ENCODE data around the gene LMOD3. TPM values are rescaled to one million over a fixed set of nuclear protein-coding genes. Genes with fewer than 3 reads are reported as not detected.

Gene LMOD3
- total RNA-seq, 3 donors from 2014 or later (not counting 1 experiment from before 2014, with no cell fraction given), result not detected

GRCh38 chr3:69142090-69142489 lies 19.7 kb upstream of the LMOD3 start:
- Histone ChIP-seq H3K4me1 (ENCODE audit: control insufficient read depth, insufficient read depth, low read length) (no peaks in the 10 kb centered on the region), H3K4me3 (ENCODE audit: low read length) (no peak overlapping the region), H3K36me3 (ENCODE audit: control insufficient read depth, insufficient read depth, low read length) (no peaks in the 10 kb centered on the region), H3K27me3 (ENCODE audit: control insufficient read depth, insufficient read depth, low read length) (no peaks in the 10 kb centered on the region), H3K9me3 (ENCODE audit: control insufficient read depth, insufficient read depth, low read length) (no peaks in the 10 kb centered on the region), H3K27ac (ENCODE audit: low read length) (no peak overlapping the region)
- no peaks in the 10 kb centered on the region for H3K4me1 Mint-ChIP-seq
- no peak overlapping the region for H3K4me3 Mint-ChIP-seq
- ATAC-seq (no peak), DNase-seq (no peak)
- no peaks in the 10 kb centered on the region for H3K36me3 Mint-ChIP-seq
- no peak for TF ChIP-seq CTCF (IDR thresholded peaks at IDR 0.05)
- intact Hi-C loops (cut with micrococcal nuclease), result no loop called here
- H3K9me3 Mint-ChIP-seq, result no peaks in the 10 kb centered on the region
- H3K27ac Mint-ChIP-seq, result no peak overlapping the region
- 68% methylated on average over 3 of the region's 3 CpGs for WGBS (ENCODE audit: insufficient coverage)
- peaks cover 8 to 16% of the 10 kb centered on the region in 2 donors for H3K27me3 Mint-ChIP-seq (ENCODE audit: low read depth in 2 of 2)

GRCh38 chr3:69141313-69141712 lies 18.9 kb upstream of the LMOD3 start:
- Histone ChIP-seq H3K27ac (ENCODE audit: low read length) (no peak overlapping the region), H3K9me3 (ENCODE audit: control insufficient read depth, insufficient read depth, low read length) (no peaks in the 10 kb centered on the region), H3K27me3 (ENCODE audit: control insufficient read depth, insufficient read depth, low read length) (no peaks in the 10 kb centered on the region), H3K4me3 (ENCODE audit: low read length) (no peak overlapping the region), H3K36me3 (ENCODE audit: control insufficient read depth, insufficient read depth, low read length) (no peaks in the 10 kb centered on the region), H3K4me1 (ENCODE audit: control insufficient read depth, insufficient read depth, low read length) (no peaks in the 10 kb centered on the region)
- H3K36me3 Mint-ChIP-seq, result no peaks in the 10 kb centered on the region
- DNase-seq, result no peak
- peaks cover 10 to 16% of the 10 kb centered on the region in 2 donors for H3K27me3 Mint-ChIP-seq (ENCODE audit: low read depth in 2 of 2)
- no peak overlapping the region for H3K4me3 Mint-ChIP-seq
- no peaks in the 10 kb centered on the region for H3K4me1 Mint-ChIP-seq
- no peak for ATAC-seq
- intact Hi-C loops (cut with micrococcal nuclease), result no loop called here
- no peak for TF ChIP-seq CTCF (IDR thresholded peaks at IDR 0.05)
- no peak overlapping the region for H3K27ac Mint-ChIP-seq
- H3K9me3 Mint-ChIP-seq, result no peaks in the 10 kb centered on the region

- H3K9me3 ChIP-seq (ENCODE audit: control insufficient read depth, insufficient read depth, low read length), result no peaks in the 10 kb centered on the region
Measured at GRCh38 chr3:69137412-69137811, 15.0 kb upstream of the LMOD3 start.

More at GRCh38 chr3:69137412-69137811, 15.0 kb upstream of the LMOD3 start:
- Mint-ChIP-seq H3K36me3 (no peaks in the 10 kb centered on the region), H3K4me1 (no peaks in the 10 kb centered on the region), H3K4me3 (no peak overlapping the region), H3K9me3 (no peaks in the 10 kb centered on the region), H3K27me3 (ENCODE audit: low read depth in 2 of 2) (peaks cover 13 to 16% of the 10 kb centered on the region in 2 donors), H3K27ac (no peak overlapping the region)
- no peak for ATAC-seq
- Histone ChIP-seq H3K27ac (ENCODE audit: low read length) (no peak overlapping the region), H3K4me1 (ENCODE audit: control insufficient read depth, insufficient read depth, low read length) (no peaks in the 10 kb centered on the region), H3K27me3 (ENCODE audit: control insufficient read depth, insufficient read depth, low read length) (no peaks in the 10 kb centered on the region), H3K36me3 (ENCODE audit: control insufficient read depth, insufficient read depth, low read length) (no peaks in the 10 kb centered on the region), H3K4me3 (ENCODE audit: low read length) (no peak overlapping the region)
- 92% methylated on average over 2 of the region's 2 CpGs for WGBS (ENCODE audit: insufficient coverage)
- DNase-seq, result no peak
- intact Hi-C loops (cut with micrococcal nuclease), result no loop called here
- TF ChIP-seq CTCF (IDR thresholded peaks at IDR 0.05), result no peak
